ES-I3 (cell line): ENCODE data around the gene RNF135.
"Not testable (repeated sequence)": the region's sequence is repeated elsewhere in the genome, so short reads cannot be mapped to it uniquely, and the experiment has no call there.

Experiments
- H3K36me3 ChIP-seq: 2 replicates; pipeline ENCODE4 v1.6.1; 2013; ENCODE audit warnings: mild to moderate bottlenecking, low read length, control low read depth, moderate library complexity; ENCODE audit not compliant: insufficient read depth
- H3K4me1 ChIP-seq: 2 replicates; pipeline ENCODE4 v1.6.1; 2013; ENCODE audit warnings: mild to moderate bottlenecking, control low read depth, low read length; ENCODE audit not compliant: insufficient read depth
- H3K9ac ChIP-seq: 2 replicates; pipeline ENCODE4 v1.6.1; 2013; ENCODE audit warnings: low read depth, mild to moderate bottlenecking, low read length, moderate library complexity
- H3K9me3 ChIP-seq: 2 replicates; pipeline ENCODE4 v1.6.1; 2013; ENCODE audit warnings: mild to moderate bottlenecking, low read length, moderate library complexity; ENCODE audit not compliant: control insufficient read depth, insufficient read depth

The RNF135 gene

DNA sequence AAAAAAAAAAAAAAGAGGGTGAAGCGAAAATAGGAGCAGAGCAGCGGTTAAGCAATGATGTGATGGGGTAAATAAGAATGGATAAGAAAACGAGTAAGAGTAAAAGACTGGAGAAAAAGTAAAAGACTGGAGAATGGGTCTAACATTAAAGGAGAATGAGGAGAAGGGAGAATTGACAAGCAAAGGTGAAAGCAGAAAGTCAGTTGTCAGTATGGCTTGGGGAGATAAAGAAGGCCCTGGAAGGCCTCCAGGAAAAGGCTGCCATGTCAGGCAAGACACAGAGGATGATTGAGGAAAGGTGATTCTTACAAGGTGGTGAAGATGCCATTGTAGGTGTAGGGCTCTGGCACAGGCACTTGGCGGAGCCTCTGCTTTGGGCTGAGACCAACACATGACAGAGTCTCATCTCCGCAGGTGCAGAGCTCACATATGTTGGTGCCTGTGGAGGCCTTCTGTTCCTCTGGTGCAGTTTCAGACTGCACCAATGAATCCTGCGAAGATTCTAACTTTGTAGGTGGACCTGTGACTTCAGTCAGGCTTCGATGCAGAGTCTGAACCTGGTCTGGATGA lies 76.1 kb downstream of the RNF135 start:
- not testable (repeated sequence) for H3K36me3 ChIP-seq, H3K9ac ChIP-seq, H3K9me3 ChIP-seq, H3K4me1 ChIP-seq

DNA sequence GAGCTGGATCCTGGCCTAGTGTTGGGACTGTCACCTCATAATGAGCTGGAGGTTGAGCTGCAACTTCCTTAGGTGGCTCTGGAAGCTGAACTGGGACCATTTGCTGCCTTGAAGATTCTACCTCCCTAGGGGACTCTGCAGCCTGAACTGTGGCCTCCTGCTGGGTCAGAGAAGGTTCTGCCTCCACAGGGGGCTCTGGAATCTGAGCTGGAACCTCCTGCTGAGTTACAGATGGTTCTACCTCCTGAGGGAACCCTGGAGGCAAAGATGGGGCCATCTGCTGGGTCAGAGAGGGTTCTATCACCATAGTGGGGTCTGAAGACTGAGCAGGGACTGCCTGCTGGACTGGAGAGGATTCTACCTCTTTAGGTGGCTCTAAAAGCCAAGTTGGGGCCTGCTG lies 77.3 kb downstream of the RNF135 start:
- H3K9ac ChIP-seq: no peak overlapping the region
- no peaks in the 10 kb centered on the region; the same call in 1 of the 2 replicates for H3K9me3 ChIP-seq
- no peaks in the 10 kb centered on the region for H3K36me3 ChIP-seq
- no peaks in the 10 kb centered on the region for H3K4me1 ChIP-seq

GRCh38 chr17:31048780-31049179 lies 77.9 kb downstream of the RNF135 start:
- H3K9me3 ChIP-seq: no peaks in the 10 kb centered on the region; the same call in 1 of the 2 replicates
- no peak overlapping the region for H3K9ac ChIP-seq
- H3K4me1 ChIP-seq: no peaks in the 10 kb centered on the region
- H3K36me3 ChIP-seq: no peaks in the 10 kb centered on the region
